KG1 (cell line): ENCODE data around the gene NRDE2.

Source experiments
- DNase-seq: peaks from one replicate; lab custom pipeline; 2025; lab: John Stamatoyannopoulos, UW

NRDE2 gene

GRCh38 chr14:90331497-90332270 is at the start of gene NRDE2:
Gene NRDE2, minus strand, starts transcription at chr14:90331941. Its CDS starts 37 bp downstream, at chr14:90331904.
- DNase-seq, result peak; percentile 98

GRCh38 chr14:90381011-90381786 is 49.5 kb upstream of the NRDE2 start:
- no peak for DNase-seq

GRCh38 chr14:90379106-90379505 is 47.4 kb upstream of the NRDE2 start:
- no peak for DNase-seq

- DNase-seq, result no peak
These were observed 46.5 kb upstream of the NRDE2 start for GRCh38 chr14:90378249-90378648.

GRCh38 chr14:90375934-90376333 is 44.2 kb upstream of the NRDE2 start:
- DNase-seq, result no peak

- no peak for DNase-seq
These were observed 43.1 kb upstream of the NRDE2 start for GRCh38 chr14:90374813-90375212.

- no peak for DNase-seq
These were observed 42.1 kb upstream of the NRDE2 start for GRCh38 chr14:90373887-90374286.

- DNase-seq, result no peak
These were observed 37.4 kb upstream of the NRDE2 start for GRCh38 chr14:90368946-90369721.

GRCh38 chr14:90362558-90362896 is 30.8 kb upstream of the NRDE2 start:
- DNase-seq, result no peak

- no peak for DNase-seq
These were observed 30.3 kb upstream of the NRDE2 start for GRCh38 chr14:90361865-90362557.

- DNase-seq, result no peak
These were observed 26.6 kb upstream of the NRDE2 start for GRCh38 chr14:90358359-90358758.

- no peak for DNase-seq
These were observed 25.2 kb upstream of the NRDE2 start for GRCh38 chr14:90356925-90357324.

- DNase-seq, result no peak
These were observed 24.1 kb upstream of the NRDE2 start for GRCh38 chr14:90355540-90356518.

- no peak for DNase-seq
These were observed 23.0 kb upstream of the NRDE2 start for GRCh38 chr14:90354551-90355298.

GRCh38 chr14:90349739-90350138 is 18.0 kb upstream of the NRDE2 start:
- DNase-seq, result no peak

- no peak for DNase-seq
These were observed 16.5 kb upstream of the NRDE2 start for GRCh38 chr14:90348270-90348669.

GRCh38 chr14:90345239-90345557 is 13.5 kb upstream of the NRDE2 start:
- DNase-seq, result no peak

GRCh38 chr14:90344331-90345238 is 12.8 kb upstream of the NRDE2 start:
- DNase-seq, result no peak

GRCh38 chr14:90342327-90342726 is 10.6 kb upstream of the NRDE2 start:
- no peak for DNase-seq
